Erythroblast (primary cell): ENCODE data around the gene SHB.
"Not testable (repeated sequence)": the region's sequence is repeated elsewhere in the genome, so short reads cannot be mapped to it uniquely, and the experiment has no call there.

Experiments
- DNase-seq, 2 experiments: peaks; one replicate each; lab custom pipeline; 2025; lab: John Stamatoyannopoulos, UW
- GATA1 ChIP-seq: IDR thresholded peaks from 2 replicates; pipeline ENCODE4 v1.6.1; 2011; ENCODE audit warnings: low read depth, mild to moderate bottlenecking, control low read depth, low read length, moderate library complexity
- POLR2A ChIP-seq: IDR thresholded peaks from 2 replicates; pipeline ENCODE4 v1.6.1; 2011; ENCODE audit warnings: mild to moderate bottlenecking, low read length

The SHB gene

GRCh38 chr9:37917313-37917731, 151.7 kb downstream of the SHB start:
- DNase-seq = no peak

GRCh38 chr9:37916471-37917312, 152.3 kb downstream of the SHB start:
- no peak for TF ChIP-seq POLR2A
- no peak for TF ChIP-seq GATA1
- DNase-seq = no peak

More at GRCh38 chr9:37917313-37917731, 151.7 kb downstream of the SHB start:
- no peak for TF ChIP-seq POLR2A
- no peak for TF ChIP-seq GATA1

GRCh38 chr9:37915911-37916470, 153.0 kb downstream of the SHB start:
- TF ChIP-seq POLR2A (no peak), GATA1 (no peak)
- DNase-seq = no peak

- TF ChIP-seq GATA1 (no peak), POLR2A (no peak)
- no peak for DNase-seq
These were observed 154.2 kb downstream of the SHB start for GRCh38 chr9:37914701-37915358.

- DNase-seq = no peak
These were observed 154.9 kb downstream of the SHB start for GRCh38 chr9:37914154-37914551.

GRCh38 chr9:37913480-37914153, 155.4 kb downstream of the SHB start:
- no peak for TF ChIP-seq POLR2A
- TF ChIP-seq GATA1 = no peak
- DNase-seq = peak; percentile 76 to 89

More at GRCh38 chr9:37914154-37914551, 154.9 kb downstream of the SHB start:
- TF ChIP-seq POLR2A = no peak
- no peak for TF ChIP-seq GATA1

GRCh38 chr9:37911271-37911681, 157.8 kb downstream of the SHB start:
- DNase-seq = no peak
- no peak for TF ChIP-seq POLR2A
- no peak for TF ChIP-seq GATA1

GRCh38 chr9:37910271-37910670, 158.8 kb downstream of the SHB start:
- DNase-seq = no peak
- TF ChIP-seq GATA1 = no peak
- TF ChIP-seq POLR2A = no peak

- not testable (repeated sequence) for DNase-seq
These were observed 159.2 kb downstream of the SHB start for GRCh38 chr9:37909836-37910235.

- no peak for DNase-seq
- TF ChIP-seq GATA1 = no peak
- TF ChIP-seq POLR2A = no peak
These were observed 159.7 kb downstream of the SHB start for GRCh38 chr9:37909326-37909725.

GRCh38 chr9:37908698-37909186, 160.3 kb downstream of the SHB start:
- DNase-seq = no peak
- no peak for TF ChIP-seq GATA1
- no peak for TF ChIP-seq POLR2A

- TF ChIP-seq POLR2A = no peak
- no peak for TF ChIP-seq GATA1
- DNase-seq = no peak
These were observed 160.7 kb downstream of the SHB start for GRCh38 chr9:37908283-37908682.

GRCh38 chr9:37906312-37907239, 162.5 kb downstream of the SHB start:
- no peak for TF ChIP-seq GATA1
- peak; percentile 41 to 48 for DNase-seq
